IMR-90 (cell line): Measurements from ENCODE around the gene IL17B. TPM values are rescaled to one million over a fixed set of nuclear protein-coding genes. Genes with fewer than 3 reads are reported as not detected.
A peak's percentile ranks its signal among the peaks of the same experiment; 100 is the strongest.

Experiments used
- ATAC-seq: fragments of 200-7000 bp; cut with Tn5 transposase; 2 replicates; pipeline ENCODE4 v1.9.1; 2020; ENCODE audit warnings: low read depth, mild to moderate bottlenecking, moderate library complexity
- BruUV-seq: library from RNA; stranded (reverse); fragments of 400-500 nt; replicated peaks from 2 replicates; lab custom pipeline; 2021; lab: Mats Ljungman, UMichigan
- CTCF ChIA-PET: fragments of 300-600 bp; formaldehyde crosslinking; extraction: SDS; loops from one replicate; lab custom pipeline; 2021; ENCODE audit warnings: antibody characterized with exemption; lab: Yijun Ruan, JAX
- POLR2A ChIA-PET: fragments of 300-600 bp; sonication (Branson Sonifier 250); formaldehyde crosslinking; loops from one replicate; lab custom pipeline; 2022; ENCODE audit warnings: antibody characterized with exemption; ENCODE audit not compliant: unreplicated experiment; lab: Charles Lee
- DNase-seq: peaks from one replicate; pipeline ENCODE4 v3.0.0; 2013
- H2AFZ ChIP-seq: replicated peaks from 2 replicates; pipeline ENCODE3; 2013; ENCODE audit warnings: low read length, mild to moderate bottlenecking; ENCODE audit not compliant: poor library complexity
- H2AK5ac ChIP-seq: 2 replicates; pipeline ENCODE4 v1.6.1; 2013; ENCODE audit warnings: low read depth, low read length, inconsistent platforms
- H2AK9ac ChIP-seq: replicated peaks from 2 replicates; pipeline ENCODE3; 2013; ENCODE audit warnings: mild to moderate bottlenecking, low read depth, low read length, moderate library complexity; ENCODE audit not compliant: poor library complexity
- H2BK120ac ChIP-seq: 2 replicates; pipeline ENCODE4 v1.6.1; 2013; ENCODE audit warnings: low read depth, low read length, inconsistent platforms
- H2BK15ac ChIP-seq: 3 replicates; pipeline ENCODE4 v1.6.1; 2013; ENCODE audit warnings: low read depth, low read length, inconsistent platforms
- H2BK20ac ChIP-seq: 2 replicates; pipeline ENCODE4 v1.6.1; 2013; ENCODE audit warnings: low read depth, mild to moderate bottlenecking, inconsistent platforms, low read length, moderate library complexity
- H2BK5ac ChIP-seq: 2 replicates; pipeline ENCODE4 v1.6.1; 2013; ENCODE audit warnings: mild to moderate bottlenecking, low read depth, low read length, inconsistent platforms; ENCODE audit not compliant: poor library complexity, severe bottlenecking
- H3K14ac ChIP-seq: replicated peaks from 2 replicates; pipeline ENCODE4 v1.6.1; 2013; ENCODE audit warnings: low read depth, low read length, inconsistent platforms
- H3K18ac ChIP-seq: 2 replicates; pipeline ENCODE4 v1.6.1; 2013; ENCODE audit warnings: low read depth, low read length, control low read depth
- H3K23ac ChIP-seq: 2 replicates; pipeline ENCODE4 v1.6.1; 2013; ENCODE audit warnings: low read depth, low read length, inconsistent platforms
- H3K27ac ChIP-seq: 2 replicates; pipeline ENCODE4 v1.5.1; 2013; ENCODE audit warnings: mild to moderate bottlenecking, control low read depth, low read length; ENCODE audit not compliant: insufficient read depth
- H3K27me3 ChIP-seq: 2 replicates; pipeline ENCODE4 v1.6.1; 2013; ENCODE audit warnings: low read length; ENCODE audit not compliant: control insufficient read depth, insufficient read depth
- H3K36me3 ChIP-seq: 2 replicates; pipeline ENCODE4 v1.6.1; 2013; ENCODE audit warnings: low read length, mixed read lengths; ENCODE audit not compliant: control insufficient read depth, insufficient read depth
- H3K4ac ChIP-seq: 2 replicates; pipeline ENCODE4 v1.6.1; 2013; ENCODE audit warnings: low read depth, low read length, inconsistent platforms
- H3K4me1 ChIP-seq: 2 replicates; pipeline ENCODE4 v1.6.1; 2013; ENCODE audit warnings: low read length, mixed read lengths; ENCODE audit not compliant: control insufficient read depth, insufficient read depth
- H3K4me2 ChIP-seq: 2 replicates; pipeline ENCODE4 v1.6.1; 2013; ENCODE audit warnings: low read depth, mild to moderate bottlenecking, control low read depth, low read length, moderate library complexity
- H3K4me3 ChIP-seq: 2 replicates; pipeline ENCODE4 v1.5.1; 2013; ENCODE audit warnings: low read depth, mild to moderate bottlenecking, control low read depth, low read length, moderate library complexity; ENCODE audit not compliant: insufficient read depth
- H3K56ac ChIP-seq: 2 replicates; pipeline ENCODE4 v1.6.1; 2013; ENCODE audit warnings: low read length, inconsistent platforms; ENCODE audit not compliant: insufficient read depth; ENCODE audit errors: extremely low read depth
- H3K79me1 ChIP-seq, 2 experiments: 2 replicates each; pipeline ENCODE4 v1.6.1; 2013; ENCODE audit warnings: low read length in 2 of 2, inconsistent platforms in 1 of 2, low read depth in 1 of 2
- H3K9ac ChIP-seq: 2 replicates; pipeline ENCODE4 v1.6.1; 2013; ENCODE audit warnings: low read depth, low read length, control low read depth
- H3K9me1 ChIP-seq: 2 replicates; pipeline ENCODE4 v1.6.1; 2013; ENCODE audit warnings: low read length, inconsistent platforms; ENCODE audit not compliant: insufficient read depth
- H3K9me3 ChIP-seq: 2 replicates; pipeline ENCODE4 v1.6.1; 2013; ENCODE audit warnings: low read length; ENCODE audit not compliant: control insufficient read depth, insufficient read depth
- H4K20me1 ChIP-seq: 2 replicates; pipeline ENCODE4 v1.6.1; 2013; ENCODE audit warnings: low read length, inconsistent platforms; ENCODE audit not compliant: insufficient read depth
- H4K5ac ChIP-seq: 2 replicates; pipeline ENCODE4 v1.6.1; 2013; ENCODE audit warnings: mild to moderate bottlenecking, low read depth, low read length, control low read depth
- H4K8ac ChIP-seq, 2 experiments: 2 replicates each; pipeline ENCODE4 v1.6.1; 2013; ENCODE audit warnings: low read depth in 2 of 2, low read length in 2 of 2, control low read depth in 1 of 2, inconsistent platforms in 1 of 2
- H4K91ac ChIP-seq: 2 replicates; pipeline ENCODE4 v1.6.1; 2013; ENCODE audit warnings: low read depth, low read length, inconsistent platforms; ENCODE audit not compliant: insufficient read depth
- CEBPB ChIP-seq: IDR thresholded peaks from 2 replicates; pipeline ENCODE4 v1.6.1; 2012; ENCODE audit warnings: low read depth, low read length, improper control_type of control experiment
- CHD1 ChIP-seq: IDR thresholded peaks from 2 replicates; pipeline ENCODE4 v1.6.1; 2012; ENCODE audit warnings: low read depth, low read length, improper control_type of control experiment
- WGBS, 2 experiments: methylation state at CpG; one replicate each; pipeline versions ENCODE4 v1.1.5 to v1.1.7; 2013; ENCODE audit warnings: missing lambda C conversion rate in 2 of 2; ENCODE audit not compliant: insufficient read length in 1 of 2; ENCODE audit errors: extremely low coverage in 2 of 2; 5-methylcytosine and 5-hydroxymethylcytosine counted together
- dilution Hi-C: fragments of 300-500 bp; cut with HindIII; formaldehyde crosslinking; loops from one replicate; pipeline ENCODE4 v1.14.3; 2018; ENCODE audit warnings: low sequenced_read_pairs; ENCODE audit not compliant: unreplicated experiment
- in situ Hi-C: fragments of 300-500 bp; cut with MboI; formaldehyde crosslinking; loops from 3 replicates; pipeline ENCODE4 v1.14.3; 2019; ENCODE audit warnings: low sequenced_read_pairs, inconsistent platforms, mixed read lengths
- intact Hi-C: fragments of 100-400 bp; cut with micrococcal nuclease; formaldehyde crosslinking; loops from 2 replicates; pipeline ENCODE4 v1.10.0; 2022
- polyA plus RNA-seq, 3 experiments: library from polyadenylated mRNA; depleted of rRNA; stranded (reverse); fragments of >200 nt; gene quantifications; 2 replicates each; pipeline ENCODE4 v1.2.3, GENCODE V29; 2012; ENCODE audit warnings: low replicate concordance in 1 of 3
- total RNA-seq: library from RNA; depleted of rRNA; stranded (reverse); fragments of >200 nt; gene quantifications from 2 replicates; pipeline ENCODE4 v1.2.3, GENCODE V29; 2012

The IL17B gene
- total and polyA plus RNA-seq, 2 of the 4 experiments (the other 2 are of a cell fraction) = 0.31 TPM; not detected in 1

DNA sequence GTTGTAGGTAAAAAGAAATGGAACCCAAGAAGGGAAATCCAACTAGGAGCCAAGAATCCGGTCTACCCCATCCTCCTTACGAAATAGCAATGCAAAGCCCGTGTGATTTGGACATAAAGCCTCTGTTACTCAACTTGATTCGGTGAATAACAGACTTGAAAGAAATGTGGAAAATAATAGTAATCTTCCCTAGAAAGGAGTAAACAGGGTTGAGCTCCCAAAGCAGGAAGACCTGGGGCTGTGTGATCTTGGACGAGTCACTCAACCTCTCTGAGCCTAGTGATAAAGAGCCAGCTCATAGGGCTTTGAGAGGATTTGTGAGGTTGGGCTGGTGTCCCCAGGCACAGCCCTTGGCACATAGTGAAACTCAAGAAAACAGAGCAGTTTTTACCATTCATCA is 42.7 kb upstream of the IL17B start:
- peak; percentile 70 for DNase-seq
- intact Hi-C loops = loop anchor here (2.0 kb wide), 1 partner anchor 15 kb away; no protein-coding TSS in a partner anchor

More for the DNA sequence above, 42.7 kb upstream of the IL17B start:
- H3K9ac ChIP-seq = peak overlapping the region; percentile 7; the same call in 1 of the 2 replicates
- WGBS, 2 experiments = no CpG with 5 or more reads among the region's 5 CpGs
- no peak for ATAC-seq
- H2BK120ac ChIP-seq = peak overlapping the region; percentile 99
- peak overlapping the region; percentile 38 for H2AK9ac ChIP-seq
- peaks cover 64% of the 10 kb centered on the region for H4K20me1 ChIP-seq
- peak overlapping the region; percentile 35 for H3K18ac ChIP-seq
- POLR2A ChIA-PET = interaction anchor here (0.5 to 2.8 kb wide), 3 partner anchors 15 to 323 kb away, joined by 5 to 42 read pairs (median 6); no protein-coding TSS in a partner anchor
- peak overlapping the region; percentile 86 for H3K4ac ChIP-seq
- H4K8ac ChIP-seq = peak overlapping the region; percentile 26 to 52; a peak in 2 of 4 replicates
- peak overlapping the region; percentile 45; the same call in 2 of the 3 replicates for H2BK15ac ChIP-seq
- H3K23ac ChIP-seq = peak overlapping the region; percentile 74
- no peak overlapping the region for H2AFZ ChIP-seq
- peak overlapping the region; percentile 87 for H2BK5ac ChIP-seq
- peak overlapping the region; percentile 64 for H3K14ac ChIP-seq
- BruUV-seq = no TSS peak
- peak overlapping the region; percentile 70 for H2BK20ac ChIP-seq
- CTCF ChIA-PET = no interaction called here
- H3K4me2 ChIP-seq = peak overlapping the region; percentile 6
- peak; percentile 79 for TF ChIP-seq CEBPB
- no peak for TF ChIP-seq CHD1
- H4K5ac ChIP-seq = peak overlapping the region; percentile 30; the same call in 1 of the 2 replicates
- H3K56ac ChIP-seq = peak overlapping the region; percentile 12; the same call in 1 of the 2 replicates
- dilution Hi-C loops = no loop called here
- peaks cover 35 to 86% of the 10 kb centered on the region in 2 experiments for H3K79me1 ChIP-seq
- H4K91ac ChIP-seq = peak overlapping the region; percentile 76
- in situ Hi-C loops = no loop called here
- H3K9me1 ChIP-seq = peaks cover 26% of the 10 kb centered on the region
- peaks cover 81% of the 10 kb centered on the region for H3K36me3 ChIP-seq
- peak overlapping the region; percentile 99 for H3K27ac ChIP-seq
- H3K4me1 ChIP-seq = peaks cover 73% of the 10 kb centered on the region
- no peaks in the 10 kb centered on the region for H3K27me3 ChIP-seq
- peak overlapping the region; percentile 76 for H2AK5ac ChIP-seq
- H3K4me3 ChIP-seq = no peak overlapping the region
- H3K9me3 ChIP-seq = no peaks in the 10 kb centered on the region
